DND-41 (cell line): ENCODE measurements around the gene NPFF.

Source experiments
- EZH2 ChIP-seq: IDR thresholded peaks from 3 replicates; pipeline ENCODE4 v1.6.1; 2012; ENCODE audit warnings: borderline replicate concordance, low read depth, mild to moderate bottlenecking, moderate library complexity, low read length, inconsistent platforms; ENCODE audit not compliant: severe bottlenecking
- TF ChIP-seq, protein P1 (sequence below): IDR thresholded peaks from 2 replicates; pipeline ENCODE4 v1.5.1; 2012; ENCODE audit warnings: borderline replicate concordance, low read length, moderate library complexity, mild to moderate bottlenecking; ENCODE audit not compliant: poor library complexity, severe bottlenecking; ENCODE audit errors: extremely low read depth

DNA sequence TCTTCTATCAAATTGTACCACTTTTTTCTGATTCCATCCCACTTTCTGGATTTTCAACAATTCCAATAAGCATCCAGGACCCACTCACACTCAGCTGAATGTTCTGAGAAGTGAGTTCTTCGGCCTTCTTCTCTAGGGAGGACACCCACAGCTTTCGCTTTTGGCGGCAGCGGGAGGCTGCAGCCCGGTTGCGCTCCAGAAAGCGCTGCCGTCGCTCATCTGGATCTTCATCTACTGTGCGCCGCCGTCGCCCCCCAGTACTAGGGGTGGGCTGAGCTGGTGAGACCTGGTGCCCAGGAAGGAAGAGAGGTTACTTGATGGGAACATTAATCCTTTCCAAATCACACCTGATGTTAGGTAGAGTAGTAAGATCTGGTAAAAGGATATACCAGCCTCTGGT lies 17.2 kb upstream of the NPFF start:
- TF ChIP-seq, protein P1, sequence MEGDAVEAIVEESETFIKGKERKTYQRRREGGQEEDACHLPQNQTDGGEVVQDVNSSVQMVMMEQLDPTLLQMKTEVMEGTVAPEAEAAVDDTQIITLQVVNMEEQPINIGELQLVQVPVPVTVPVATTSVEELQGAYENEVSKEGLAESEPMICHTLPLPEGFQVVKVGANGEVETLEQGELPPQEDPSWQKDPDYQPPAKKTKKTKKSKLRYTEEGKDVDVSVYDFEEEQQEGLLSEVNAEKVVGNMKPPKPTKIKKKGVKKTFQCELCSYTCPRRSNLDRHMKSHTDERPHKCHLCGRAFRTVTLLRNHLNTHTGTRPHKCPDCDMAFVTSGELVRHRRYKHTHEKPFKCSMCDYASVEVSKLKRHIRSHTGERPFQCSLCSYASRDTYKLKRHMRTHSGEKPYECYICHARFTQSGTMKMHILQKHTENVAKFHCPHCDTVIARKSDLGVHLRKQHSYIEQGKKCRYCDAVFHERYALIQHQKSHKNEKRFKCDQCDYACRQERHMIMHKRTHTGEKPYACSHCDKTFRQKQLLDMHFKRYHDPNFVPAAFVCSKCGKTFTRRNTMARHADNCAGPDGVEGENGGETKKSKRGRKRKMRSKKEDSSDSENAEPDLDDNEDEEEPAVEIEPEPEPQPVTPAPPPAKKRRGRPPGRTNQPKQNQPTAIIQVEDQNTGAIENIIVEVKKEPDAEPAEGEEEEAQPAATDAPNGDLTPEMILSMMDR = no peak
- no peak for TF ChIP-seq EZH2
